Posterior vena cava (tissue), 2 donors: ENCODE data around the gene ADGRD1. TPM values are rescaled to one million over a fixed set of nuclear protein-coding genes. Genes with fewer than 3 reads are reported as not detected.
"Not testable (repeated sequence)": the region's sequence is repeated elsewhere in the genome, so short reads cannot be mapped to it uniquely, and the experiment has no call there.

ENCODE experiments used
- DNase-seq: peaks from one replicate; pipeline ENCODE4 v3.0.0-alpha.2; 2020; ENCODE audit warnings: low spot score
- intact Hi-C, 2 donors: fragments of 100-400 bp; cut with DNase I; formaldehyde crosslinking; loops; one replicate each; pipeline versions ENCODE4 v1.14.1 to v1.14.2; 2022 to 2023
- total RNA-seq, 2 donors: library from RNA; stranded (reverse); fragmentation: NEBNext Ultra II Directional; extraction: Animal tissue kit (Norgen Biotek cat#: 25700); gene quantifications; one replicate each; pipeline ENCODE4 v1.2.1, GENCODE V29; 2021
- donor health status: DM: yes; HTN: yes; CAD: no.
- donor health status: DM: yes; HTN: yes; CAD: no.

ADGRD1 gene
- total RNA-seq, 2 donors from 2014 or later, result 178 to 238 TPM

DNA sequence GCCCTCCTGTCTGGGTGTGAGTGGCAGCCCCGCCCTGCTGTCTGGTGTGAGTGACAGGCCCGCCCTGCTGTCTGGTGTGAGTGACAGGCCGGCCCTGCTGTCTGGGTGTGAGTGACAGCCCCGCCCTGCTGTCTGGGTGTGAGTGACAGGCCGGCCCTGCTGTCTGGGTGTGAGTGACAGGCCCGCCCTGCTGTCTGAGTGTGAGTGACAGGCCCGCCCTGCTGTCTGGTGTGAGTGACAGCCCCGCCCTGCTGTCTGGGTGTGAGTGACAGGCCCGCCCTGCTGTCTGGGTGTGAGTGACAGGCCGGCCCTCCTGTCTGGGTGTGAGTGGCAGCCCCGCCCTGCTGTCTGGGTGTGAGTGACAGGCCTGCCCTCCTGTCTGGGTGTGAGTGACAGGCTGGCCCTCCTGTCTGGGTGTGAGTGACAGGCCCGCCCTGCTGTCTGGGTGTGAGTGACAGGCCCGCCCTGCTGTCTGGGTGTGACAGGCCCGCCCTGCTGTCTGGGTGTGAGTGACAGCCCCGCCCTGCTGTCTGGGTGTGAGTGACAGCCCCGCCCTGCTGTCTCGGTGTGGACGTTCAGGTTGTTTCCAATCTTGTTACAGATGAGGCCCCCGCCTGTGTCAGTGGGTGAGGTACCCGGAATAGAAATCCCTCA, 175.4 kb downstream of the ADGRD1 start:
- intact Hi-C loops, result loop anchor here in 1 of 2 donors (5.0 kb wide), 1 partner anchor 212 kb away; no protein-coding TSS in a partner anchor
- not testable (repeated sequence) for DNase-seq

GRCh38 chr12:131129839-131130238, 176.1 kb downstream of the ADGRD1 start:
- intact Hi-C loops, result loop anchor here (5.0 kb wide), 1 partner anchor 213 kb away; no protein-coding TSS in a partner anchor
- DNase-seq, result peak; percentile 70

GRCh38 chr12:131130311-131130911, 176.7 kb downstream of the ADGRD1 start:
- peak; percentile 64 for DNase-seq
- intact Hi-C loops, result loop anchor here in 1 of 2 donors (5.0 kb wide), 1 partner anchor 213 kb away; no protein-coding TSS in a partner anchor

DNA sequence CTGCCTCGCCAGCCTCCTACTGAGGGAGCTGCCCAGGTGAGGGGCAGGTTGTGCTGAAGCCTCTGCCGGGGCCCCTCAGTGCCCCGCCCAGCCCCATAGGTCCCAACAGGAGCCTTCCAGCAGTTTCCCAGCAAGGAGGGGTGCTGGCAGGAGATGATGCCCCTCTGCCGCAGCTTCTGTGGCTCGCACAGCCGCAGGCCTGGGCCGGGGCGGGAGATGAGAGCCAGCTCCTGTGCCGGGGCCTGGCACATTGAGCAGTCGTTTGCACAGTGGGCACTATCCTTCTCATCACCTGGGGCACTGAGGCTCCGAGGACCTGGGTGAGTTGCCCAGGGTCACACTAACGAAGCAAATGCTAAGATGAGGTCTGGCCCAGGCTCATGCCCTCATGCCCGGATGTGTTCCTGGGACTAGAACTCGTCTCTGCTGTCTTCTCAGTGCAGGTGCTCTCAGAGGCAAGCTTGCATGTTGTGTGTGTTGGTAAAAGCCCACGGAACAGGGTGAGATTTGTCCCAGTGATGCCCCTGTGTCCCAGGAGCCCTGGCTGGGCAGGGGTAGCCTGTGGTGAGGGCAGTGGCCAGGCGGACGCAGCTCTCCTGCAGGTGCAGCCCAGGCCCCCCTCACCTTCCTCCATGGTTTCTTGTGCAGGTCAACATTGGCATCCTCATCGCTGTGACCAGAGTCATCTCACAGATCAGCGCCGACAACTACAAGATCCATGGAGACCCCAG, 177.5 kb downstream of the ADGRD1 start:
- intact Hi-C loops, result loop anchor here in 1 of 2 donors (5.0 kb wide), 1 partner anchor 214 kb away; no protein-coding TSS in a partner anchor
- peak; percentile 56 for DNase-seq

DNA sequence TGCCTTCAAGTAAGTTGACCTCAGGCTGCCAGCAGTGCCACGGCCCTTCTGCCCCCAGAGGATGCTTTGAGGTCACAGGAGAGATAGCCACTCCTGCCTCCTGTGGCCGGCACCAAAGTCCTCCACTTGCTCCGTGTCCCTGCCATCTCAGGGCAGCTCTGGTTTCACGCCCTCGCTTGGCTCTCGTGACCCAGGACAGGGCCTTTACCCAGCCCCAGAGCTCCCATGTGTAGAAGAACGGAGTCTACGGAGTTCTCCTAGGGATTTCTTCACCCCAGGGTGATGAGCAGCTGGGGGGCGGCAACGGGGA, 178.1 kb downstream of the ADGRD1 start:
- intact Hi-C loops, result loop anchor here in 1 of 2 donors (5.0 kb wide), 1 partner anchor 214 kb away; no protein-coding TSS in a partner anchor
- DNase-seq, result peak; percentile 73

GRCh38 chr12:131132118-131132892, 178.6 kb downstream of the ADGRD1 start:
- peak; percentile 90 for DNase-seq
- intact Hi-C loops, result loop anchor here in 1 of 2 donors (5.0 kb wide), 1 partner anchor 215 kb away; no protein-coding TSS in a partner anchor

GRCh38 chr12:131133015-131133905, 179.6 kb downstream of the ADGRD1 start:
- peak; percentile 83 for DNase-seq
- intact Hi-C loops, result loop anchor here in 1 of 2 donors (5.0 kb wide), 1 partner anchor 216 kb away; no protein-coding TSS in a partner anchor

DNA sequence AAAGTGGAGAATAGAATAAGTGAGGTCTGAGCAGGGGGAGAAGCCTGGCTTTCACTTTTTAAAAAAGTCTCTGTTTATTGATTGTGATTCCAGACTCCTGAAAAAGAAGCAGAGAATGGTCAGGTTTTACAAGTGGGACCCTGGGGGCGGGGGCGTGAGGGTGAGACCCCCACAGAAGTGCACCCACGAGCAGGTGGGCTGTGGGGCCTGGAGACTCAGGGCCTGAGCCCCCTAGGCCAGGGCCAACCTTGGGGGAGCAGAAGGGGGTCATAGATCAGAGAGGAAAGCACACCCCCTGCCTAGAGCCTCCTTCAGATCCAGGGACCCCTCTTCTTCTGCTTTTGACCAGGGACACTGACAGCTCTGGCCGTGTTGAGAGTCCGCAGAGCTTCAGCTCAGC, 180.3 kb downstream of the ADGRD1 start:
- intact Hi-C loops, result loop anchor here in 1 of 2 donors (5.0 kb wide), 1 partner anchor 217 kb away; no protein-coding TSS in a partner anchor

GRCh38 chr12:131134523-131135310, 181.0 kb downstream of the ADGRD1 start:
- no peak for DNase-seq
- intact Hi-C loops, result loop anchor here in 1 of 2 donors (5.0 kb wide), 1 partner anchor 217 kb away; no protein-coding TSS in a partner anchor

More for the DNA sequence above, 180.3 kb downstream of the ADGRD1 start:
- DNase-seq, result no peak

- no peak for DNase-seq
- intact Hi-C loops, result no loop called here
Measured at GRCh38 chr12:131135311-131135785, 181.6 kb downstream of the ADGRD1 start.

GRCh38 chr12:131135786-131136538, 182.3 kb downstream of the ADGRD1 start:
- DNase-seq, result no peak

GRCh38 chr12:131136539-131136872, 182.8 kb downstream of the ADGRD1 start:
- DNase-seq, result no peak
- intact Hi-C loops, result no loop called here

More at GRCh38 chr12:131135786-131136538, 182.3 kb downstream of the ADGRD1 start:
- intact Hi-C loops, result no loop called here

GRCh38 chr12:131137009-131137835, 183.5 kb downstream of the ADGRD1 start:
- intact Hi-C loops, result no loop called here
- no peak for DNase-seq

GRCh38 chr12:131137836-131138637, 184.3 kb downstream of the ADGRD1 start:
- intact Hi-C loops, result no loop called here
- DNase-seq, result no peak
